AG04449 (cell line): ENCODE measurements around the gene GASK1B.

Experiments used
- CTCF ChIA-PET: fragments of 350-600 bp; formaldehyde crosslinking; extraction: SDS; loops from one replicate; lab custom pipeline; 2021; ENCODE audit warnings: antibody characterized with exemption; lab: Yijun Ruan, JAX
- POLR2A ChIA-PET: fragments of 400-600, 350-600 bp; formaldehyde crosslinking; extraction: SDS; loops from one replicate; lab custom pipeline; 2020; ENCODE audit warnings: antibody characterized with exemption, inconsistent platforms; lab: Yijun Ruan, JAX
- DNase-seq: peaks from one replicate; pipeline ENCODE4 v3.0.0-alpha.2; 2010; ENCODE audit warnings: low read depth, low spot score
- H3K4me3 ChIP-seq: 2 replicates; pipeline ENCODE4 v1.5.1; 2011; ENCODE audit warnings: low read depth, mild to moderate bottlenecking, control low read depth, low read length
- TF ChIP-seq, protein P1 (sequence below): IDR thresholded peaks from one replicate; pipeline ENCODE4 v1.5.1; 2011; ENCODE audit warnings: mild to moderate bottlenecking, moderate library complexity, low read length, control low read depth, inconsistent platforms; ENCODE audit not compliant: insufficient read depth; ENCODE audit errors: missing control alignments

The GASK1B gene

DNA sequence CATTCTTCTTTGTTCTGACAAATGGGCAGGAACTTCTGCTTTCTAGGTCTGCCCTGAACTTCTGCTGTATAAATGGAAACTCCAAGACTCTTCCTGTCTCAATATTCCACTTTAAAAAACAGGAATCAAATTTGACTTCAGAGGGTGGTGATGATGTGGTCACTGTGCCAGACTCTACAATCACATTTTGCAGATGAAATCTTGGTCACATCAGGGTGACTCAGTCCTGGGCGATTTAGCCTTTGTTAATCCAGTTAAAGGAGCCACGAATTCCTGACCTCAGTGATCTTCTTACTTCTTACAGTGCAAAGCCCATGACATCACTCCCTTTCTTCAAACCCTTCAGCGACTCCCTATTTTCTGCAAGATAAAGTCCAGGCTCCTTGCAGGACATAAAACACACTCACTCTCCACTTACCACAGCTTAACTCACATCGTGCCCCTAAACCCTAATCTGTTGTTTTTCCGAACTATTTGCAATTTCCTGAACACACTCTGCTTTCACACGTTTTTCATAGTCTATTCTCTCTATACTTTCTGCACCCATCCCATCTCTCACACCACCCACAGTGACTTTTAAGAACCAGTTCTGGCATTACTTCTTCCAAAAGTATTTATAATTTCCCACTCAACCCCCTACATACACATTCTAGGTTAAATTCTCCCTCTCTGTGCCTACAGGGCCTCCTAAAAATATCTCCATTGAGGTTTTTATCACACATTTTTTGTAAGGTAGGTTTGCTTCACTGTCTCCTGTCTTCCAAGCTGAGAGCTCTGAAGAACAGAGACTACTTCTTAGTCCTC lies 11.1 kb downstream of the GASK1B start:
- POLR2A ChIA-PET: no interaction called here
- no peak overlapping the region for H3K4me3 ChIP-seq
- CTCF ChIA-PET: interaction anchor here (1.5 to 7.8 kb wide), 2 partner anchors 10 to 25 kb away, joined by 3 to 37 read pairs; partner anchors contain the start of gene GASK1B
- no peak for DNase-seq
- TF ChIP-seq, protein P1, sequence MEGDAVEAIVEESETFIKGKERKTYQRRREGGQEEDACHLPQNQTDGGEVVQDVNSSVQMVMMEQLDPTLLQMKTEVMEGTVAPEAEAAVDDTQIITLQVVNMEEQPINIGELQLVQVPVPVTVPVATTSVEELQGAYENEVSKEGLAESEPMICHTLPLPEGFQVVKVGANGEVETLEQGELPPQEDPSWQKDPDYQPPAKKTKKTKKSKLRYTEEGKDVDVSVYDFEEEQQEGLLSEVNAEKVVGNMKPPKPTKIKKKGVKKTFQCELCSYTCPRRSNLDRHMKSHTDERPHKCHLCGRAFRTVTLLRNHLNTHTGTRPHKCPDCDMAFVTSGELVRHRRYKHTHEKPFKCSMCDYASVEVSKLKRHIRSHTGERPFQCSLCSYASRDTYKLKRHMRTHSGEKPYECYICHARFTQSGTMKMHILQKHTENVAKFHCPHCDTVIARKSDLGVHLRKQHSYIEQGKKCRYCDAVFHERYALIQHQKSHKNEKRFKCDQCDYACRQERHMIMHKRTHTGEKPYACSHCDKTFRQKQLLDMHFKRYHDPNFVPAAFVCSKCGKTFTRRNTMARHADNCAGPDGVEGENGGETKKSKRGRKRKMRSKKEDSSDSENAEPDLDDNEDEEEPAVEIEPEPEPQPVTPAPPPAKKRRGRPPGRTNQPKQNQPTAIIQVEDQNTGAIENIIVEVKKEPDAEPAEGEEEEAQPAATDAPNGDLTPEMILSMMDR: no peak

DNA sequence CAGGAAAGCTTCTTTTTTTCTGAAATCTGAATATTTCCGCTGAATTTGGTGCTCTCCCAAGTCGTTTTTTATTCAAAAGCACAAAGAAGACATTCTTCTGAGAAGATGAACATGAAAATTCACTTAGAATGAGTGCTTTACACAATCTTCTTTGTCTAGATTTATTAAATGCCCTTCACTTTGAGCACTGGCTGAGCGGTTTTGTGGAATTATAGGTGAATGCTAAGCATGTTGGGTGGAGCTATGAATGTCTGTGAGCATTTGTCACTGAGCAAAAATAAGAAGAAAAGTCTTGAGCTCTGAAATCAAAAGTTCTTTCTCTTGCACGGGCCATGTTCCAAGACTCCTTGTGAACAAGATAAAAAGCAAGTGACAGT lies 13.1 kb downstream of the GASK1B start:
- DNase-seq: no peak
- TF ChIP-seq, protein P1: no peak
- POLR2A ChIA-PET: no interaction called here
- CTCF ChIA-PET: interaction anchor here (0.9 to 7.8 kb wide), 4 partner anchors 10 to 167 kb away, joined by 3 to 37 read pairs (median 4); partner anchors contain the start of gene GASK1B
- no peak overlapping the region for H3K4me3 ChIP-seq

DNA sequence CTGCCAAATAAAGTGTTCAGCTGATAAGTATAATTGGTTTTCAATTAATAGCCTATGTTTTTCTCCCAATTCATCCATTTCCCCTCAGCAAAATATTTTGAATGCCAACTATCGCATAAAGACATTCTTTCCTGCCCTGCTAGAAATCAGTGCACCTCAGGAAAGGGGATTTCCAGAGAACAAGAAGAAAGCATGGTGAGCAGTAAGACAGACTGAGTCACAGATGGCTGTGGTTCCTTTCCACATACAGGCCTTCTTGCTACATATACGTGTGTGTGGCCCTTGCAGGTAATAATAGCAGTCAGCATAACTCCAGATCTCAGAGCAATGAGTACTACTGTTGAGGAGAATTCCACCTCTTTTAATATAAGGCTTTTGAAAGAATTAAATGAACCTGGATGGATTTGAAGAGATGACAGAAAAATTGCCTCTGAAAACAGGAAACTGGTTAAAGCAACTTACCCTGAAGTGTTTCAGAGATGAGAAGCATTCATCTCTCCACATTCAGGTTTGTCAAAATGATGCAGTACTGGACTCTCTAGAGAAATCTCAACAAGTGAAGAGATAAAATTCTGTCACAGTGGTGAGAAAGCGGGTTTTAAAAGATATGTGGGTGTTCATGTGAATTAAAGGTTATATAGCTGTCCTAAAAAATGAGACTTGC lies 13.6 kb downstream of the GASK1B start:
- ChIA-PET CTCF (interaction anchor here (1.0 to 7.8 kb wide), 3 partner anchors 12 to 166 kb away, joined by 4 to 37 read pairs (median 4); partner anchors contain the start of gene GASK1B), POLR2A (no interaction called here)
- DNase-seq: peak; percentile 49
- no peak overlapping the region for H3K4me3 ChIP-seq
- TF ChIP-seq, protein P1: no peak

DNA sequence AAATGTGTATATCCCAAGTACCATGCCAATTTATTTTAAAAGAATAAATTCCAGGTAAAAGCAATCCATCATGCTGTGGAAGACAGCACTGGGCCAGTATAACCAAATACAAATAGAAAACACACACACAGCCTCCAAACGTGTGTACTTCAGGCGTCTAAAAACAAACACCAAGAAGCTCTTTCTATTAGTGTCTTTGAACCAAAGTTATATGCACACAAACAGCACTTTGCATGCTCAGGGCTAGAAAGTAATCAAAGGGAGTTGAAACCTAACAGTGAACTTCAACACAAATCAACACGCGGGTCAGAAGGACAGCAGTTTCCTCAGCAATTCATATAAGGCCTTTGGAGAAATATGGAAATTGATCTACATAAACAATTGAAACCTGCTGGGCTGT lies 15.4 kb downstream of the GASK1B start:
- no peak for DNase-seq
- no peak overlapping the region for H3K4me3 ChIP-seq
- TF ChIP-seq, protein P1: no peak
- POLR2A ChIA-PET: no interaction called here
- CTCF ChIA-PET: interaction anchor here (1.1 to 7.8 kb wide), 3 partner anchors 11 to 16 kb away, joined by 3 to 37 read pairs (median 4); partner anchors contain the start of gene GASK1B

DNA sequence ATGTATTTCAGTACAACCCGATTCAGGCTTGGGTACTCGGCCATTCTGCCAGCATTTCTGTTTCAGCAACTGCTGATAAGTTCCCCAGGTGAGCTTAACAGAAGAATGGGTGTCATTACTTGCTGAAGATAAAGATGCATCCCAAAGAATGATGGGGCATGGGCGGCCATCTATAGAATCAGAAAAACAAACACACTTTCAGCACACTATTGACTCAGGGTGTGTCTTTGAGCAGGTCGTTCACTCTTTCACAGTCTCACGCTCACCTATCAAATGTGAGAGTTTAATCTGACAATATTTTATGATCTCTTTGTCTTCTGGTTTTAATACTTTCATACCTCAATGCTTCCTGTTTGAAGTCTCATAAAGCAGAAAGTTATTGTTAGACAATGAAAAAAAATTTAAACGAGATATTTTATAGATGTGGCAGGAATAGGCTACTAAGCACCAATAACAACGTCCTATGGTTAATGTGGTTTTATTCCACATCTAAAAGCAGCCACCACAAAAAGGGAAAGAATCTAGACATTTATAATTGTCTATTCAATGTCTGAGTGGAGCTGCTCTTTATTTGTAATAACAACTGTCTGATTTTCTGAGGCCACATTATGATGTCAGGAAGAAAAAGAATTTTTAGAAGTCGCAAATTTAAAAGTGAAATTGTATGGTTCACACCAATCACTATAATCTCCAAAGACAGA lies 17.0 kb downstream of the GASK1B start:
- TF ChIP-seq, protein P1: no peak
- DNase-seq: no peak
- ChIA-PET CTCF (interaction anchor here (1.5 kb wide), 1 partner anchor 16 kb away, joined by 4 read pairs; no protein-coding TSS in a partner anchor), POLR2A (no interaction called here)
- no peak overlapping the region for H3K4me3 ChIP-seq
